ENCODE measurements around the gene PAPSS1.

- TF ChIP-seq CTCF (IDR thresholded peaks at IDR 0.05) (no peak), EP300 (IDR thresholded peaks at IDR 0.05) (no peak)
Observed at GRCh38 chr4:107578321-107578720, 141.7 kb downstream of the PAPSS1 start.
